Activated CD8-positive, alpha-beta memory T cell treated with anti-CD3 and anti-CD28 coated beads, Interleukin-2, amount 50 U/mL, for 1 hour (primary cell): Measurements from ENCODE around the gene CD200R1.

Source experiments
- DNase-seq: peaks from one replicate; pipeline ENCODE4 v3.0.0-alpha.2; 2020; ENCODE audit errors: extremely low read depth

The CD200R1 gene

DNA sequence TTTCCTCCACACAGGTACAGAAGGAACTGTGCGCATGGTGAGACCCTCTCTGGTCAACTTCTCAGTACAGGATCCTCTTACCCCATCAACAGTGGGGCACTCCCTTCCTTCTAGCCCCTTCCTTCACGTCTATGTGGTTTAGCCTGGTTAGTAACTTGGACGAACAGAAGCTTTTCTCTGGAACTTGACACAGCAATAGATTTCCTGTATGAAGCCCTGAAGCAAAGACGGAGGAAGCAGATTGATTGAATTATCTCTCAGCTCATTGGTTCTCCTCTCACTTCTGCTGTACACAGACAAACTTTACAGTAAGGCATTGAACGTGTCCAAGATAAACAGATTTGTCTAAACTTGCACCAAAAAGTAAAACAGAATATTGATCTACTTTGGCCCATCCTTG, at the start of gene CD200R1:
CD200R1 (minus strand) TSS at position 210 of the 400 bp plus-strand sequence. CDS start 246 bp downstream, outside the sequence.
- DNase-seq, result no peak

- DNase-seq, result no peak
These were observed 46.6 kb upstream of the CD200R1 start for GRCh38 chr3:113021471-113021870.

DNA sequence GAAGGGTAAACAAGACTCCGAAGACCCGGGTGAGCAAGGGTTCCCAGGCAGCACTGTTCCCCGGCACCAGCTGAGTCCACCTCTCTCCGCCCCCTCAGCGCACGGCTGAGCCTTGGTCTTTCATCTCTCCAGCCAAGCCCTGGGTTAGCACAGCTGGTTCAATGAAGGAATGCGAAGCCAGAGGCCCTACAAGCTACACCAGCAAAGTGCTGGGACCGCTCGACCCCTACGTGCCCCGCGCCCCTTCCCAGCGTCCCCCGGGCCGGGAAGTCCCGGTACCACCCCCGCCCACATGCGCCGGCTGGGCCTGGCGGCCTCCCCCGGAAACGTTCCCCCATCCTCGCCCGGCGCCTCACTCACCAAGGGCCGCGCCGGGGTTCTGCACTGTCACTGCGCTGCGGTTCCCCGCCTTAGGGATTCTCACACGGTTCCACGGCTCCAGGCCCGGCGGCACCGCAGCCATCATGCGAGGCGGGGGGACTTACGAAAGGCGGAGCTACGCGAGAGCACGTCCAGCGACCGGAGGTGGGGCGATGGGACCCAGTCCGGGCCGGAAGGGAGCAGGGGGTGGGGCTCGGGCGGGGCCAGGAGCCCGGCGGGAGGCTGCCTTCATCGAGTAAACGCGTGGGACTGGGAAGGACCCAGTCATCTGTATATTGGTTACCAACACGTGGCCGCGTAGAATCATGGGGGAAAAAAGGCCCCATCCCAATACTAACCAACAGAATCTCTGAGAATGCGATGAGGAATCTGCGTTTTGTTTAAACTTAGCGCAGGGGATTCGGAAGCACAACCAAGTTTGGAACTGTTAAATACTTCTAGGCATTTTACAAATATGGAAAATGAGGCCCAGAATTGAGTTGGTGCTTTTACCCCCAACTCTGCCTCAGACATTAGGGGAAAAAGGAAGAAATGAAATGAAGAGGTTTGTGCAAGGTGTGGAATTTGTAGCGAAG, 44.6 kb upstream of the CD200R1 start:
- peak; percentile 49 for DNase-seq

- no peak for DNase-seq
These were observed 43.8 kb upstream of the CD200R1 start for GRCh38 chr3:113018536-113019181.

GRCh38 chr3:113013593-113013992, 38.7 kb upstream of the CD200R1 start:
- DNase-seq, result no peak

DNA sequence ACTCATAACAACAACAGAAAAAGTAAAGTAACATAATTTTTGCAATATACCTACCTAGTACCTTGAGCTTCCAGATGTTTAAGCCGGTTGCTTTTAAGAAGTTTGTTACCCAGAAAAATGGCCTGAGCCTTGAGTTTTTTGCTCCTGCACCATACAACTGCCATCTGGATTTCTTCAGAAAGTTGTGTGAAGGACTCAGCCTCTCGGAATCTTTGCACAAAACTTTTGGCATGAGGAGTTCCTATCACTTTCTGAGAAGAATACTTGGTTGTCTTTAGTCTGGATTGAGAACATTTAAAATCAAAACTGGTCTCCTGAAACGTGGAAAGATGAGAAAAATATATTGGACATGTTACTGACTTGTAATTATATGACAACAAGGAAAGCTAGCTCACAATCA, 33.2 kb upstream of the CD200R1 start:
- no peak for DNase-seq

GRCh38 chr3:113006359-113007056, 31.6 kb upstream of the CD200R1 start:
- DNase-seq, result no peak

DNA sequence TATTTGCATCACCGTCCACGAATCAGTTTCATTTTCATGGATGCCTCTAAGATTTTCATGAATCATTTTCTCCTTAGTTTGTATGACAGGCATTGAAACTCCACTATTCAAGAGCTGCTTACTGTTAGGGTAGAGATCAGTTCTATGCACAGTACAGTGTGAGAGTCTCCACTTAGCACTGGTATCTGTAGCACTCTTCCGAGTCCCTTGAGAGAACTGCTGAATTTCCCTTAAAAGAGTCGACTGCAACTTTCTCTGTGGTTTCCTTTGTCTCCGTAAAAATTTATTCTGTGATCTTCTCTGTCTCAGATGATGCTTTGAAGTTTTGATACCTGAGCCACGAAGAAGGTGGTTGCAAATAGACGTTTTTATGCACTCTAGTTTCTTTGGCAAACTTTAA, 30.7 kb upstream of the CD200R1 start:
- DNase-seq, result no peak

DNA sequence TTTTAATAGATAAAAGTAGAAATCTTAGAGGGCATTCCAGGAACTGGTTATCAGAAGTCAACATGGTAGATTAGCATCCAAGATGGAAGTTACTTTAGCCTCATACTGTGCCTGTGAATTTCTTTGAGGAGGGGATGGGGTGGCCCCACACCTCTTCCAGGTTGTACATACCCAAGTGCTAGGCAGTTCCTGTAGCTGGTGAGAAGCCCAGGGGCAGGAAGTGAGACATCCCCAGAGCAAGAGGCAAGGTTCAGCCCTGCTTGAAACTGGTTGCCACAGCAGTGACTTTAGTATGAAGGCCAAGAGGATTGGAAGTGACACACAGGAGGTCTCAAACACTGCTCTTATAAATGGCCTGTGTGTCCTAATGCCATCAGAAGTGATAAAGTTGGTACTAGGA, 27.8 kb upstream of the CD200R1 start:
- no peak for DNase-seq

DNA sequence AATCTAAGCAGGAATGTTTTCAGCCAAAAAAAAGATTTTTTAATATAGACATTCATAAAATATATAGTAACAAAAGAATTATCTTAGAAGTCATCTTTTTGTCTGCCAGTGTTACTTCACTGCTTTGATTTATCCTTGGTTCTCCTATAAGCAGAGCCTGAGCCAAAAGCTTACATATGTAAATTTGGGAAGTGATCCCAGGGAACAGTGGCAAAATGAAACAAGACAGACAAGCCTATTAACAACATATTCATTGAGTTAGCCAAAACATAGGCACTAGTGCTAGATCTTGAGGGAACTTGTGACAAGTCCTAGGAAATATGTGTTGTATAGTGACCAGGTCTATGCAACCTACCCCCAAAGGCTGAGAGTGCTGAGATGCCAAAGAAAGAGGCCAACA, 27.1 kb upstream of the CD200R1 start:
- DNase-seq, result no peak

- no peak for DNase-seq
These were observed 25.8 kb upstream of the CD200R1 start for GRCh38 chr3:113000691-113001090.

DNA sequence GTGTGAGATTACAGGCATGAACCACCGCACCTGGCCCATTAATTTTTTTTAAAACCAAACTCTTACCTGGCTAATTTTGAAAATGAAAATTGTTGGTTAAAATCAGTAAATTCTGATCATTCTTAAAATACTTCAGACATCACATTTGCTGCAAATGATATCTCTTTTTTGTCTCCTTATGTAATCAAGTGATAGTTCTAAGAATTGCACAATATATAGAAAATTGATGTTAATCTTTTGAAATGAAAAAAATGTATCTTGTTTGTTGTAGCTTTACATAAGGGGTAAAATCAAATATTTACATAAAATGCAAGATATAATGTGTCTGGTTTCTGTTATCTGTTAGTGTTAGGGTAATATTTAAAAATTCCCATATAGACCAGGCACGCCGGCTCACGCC, 20.9 kb upstream of the CD200R1 start:
- no peak for DNase-seq

DNA sequence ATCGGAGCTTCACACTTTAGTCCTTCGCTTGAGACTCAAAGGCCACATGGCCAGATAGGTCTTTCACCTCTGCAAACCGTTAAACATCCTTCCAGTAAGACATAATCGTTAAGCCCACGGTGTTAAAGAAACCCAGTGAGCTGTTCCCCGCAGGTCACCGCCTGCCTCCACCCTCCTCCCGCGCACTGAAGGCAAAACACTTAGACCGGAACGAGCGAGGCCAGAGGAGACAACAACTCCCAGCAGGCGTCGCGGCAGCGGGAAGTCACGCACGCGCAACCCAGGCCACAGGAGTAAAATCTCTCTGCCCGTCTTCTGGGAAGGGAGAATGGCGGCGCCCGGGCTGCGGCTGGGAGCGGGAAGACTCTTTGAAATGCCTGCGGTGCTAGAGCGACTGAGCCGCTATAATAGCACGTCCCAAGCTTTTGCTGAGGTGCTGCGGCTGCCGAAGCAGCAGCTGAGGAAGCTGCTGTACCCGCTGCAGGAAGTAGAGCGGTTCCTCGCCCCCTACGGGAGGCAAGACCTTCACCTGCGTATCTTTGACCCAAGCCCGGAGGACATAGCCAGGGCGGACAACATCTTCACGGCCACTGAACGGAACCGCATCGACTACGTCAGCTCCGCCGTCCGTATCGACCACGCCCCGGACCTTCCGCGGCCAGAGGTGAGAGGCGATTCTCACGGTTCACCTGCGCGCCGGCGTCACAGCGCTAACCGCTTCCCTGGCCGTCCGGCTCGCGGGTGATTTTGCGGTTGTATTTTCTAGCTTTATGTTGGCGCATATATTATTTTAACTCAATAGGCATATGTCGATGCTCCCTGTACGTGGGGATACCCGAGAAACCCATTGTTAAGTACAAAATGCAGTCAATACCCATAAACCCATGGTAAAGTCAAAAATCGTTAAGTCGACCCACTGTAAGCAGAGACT, 16.0 kb upstream of the CD200R1 start, which contains the start of gene GTPBP8:
GTPBP8 (plus strand) TSS at position 313 of the 931 bp plus-strand sequence; CDS start at position 329, 16 bp downstream.
- peak; percentile 59 for DNase-seq

DNA sequence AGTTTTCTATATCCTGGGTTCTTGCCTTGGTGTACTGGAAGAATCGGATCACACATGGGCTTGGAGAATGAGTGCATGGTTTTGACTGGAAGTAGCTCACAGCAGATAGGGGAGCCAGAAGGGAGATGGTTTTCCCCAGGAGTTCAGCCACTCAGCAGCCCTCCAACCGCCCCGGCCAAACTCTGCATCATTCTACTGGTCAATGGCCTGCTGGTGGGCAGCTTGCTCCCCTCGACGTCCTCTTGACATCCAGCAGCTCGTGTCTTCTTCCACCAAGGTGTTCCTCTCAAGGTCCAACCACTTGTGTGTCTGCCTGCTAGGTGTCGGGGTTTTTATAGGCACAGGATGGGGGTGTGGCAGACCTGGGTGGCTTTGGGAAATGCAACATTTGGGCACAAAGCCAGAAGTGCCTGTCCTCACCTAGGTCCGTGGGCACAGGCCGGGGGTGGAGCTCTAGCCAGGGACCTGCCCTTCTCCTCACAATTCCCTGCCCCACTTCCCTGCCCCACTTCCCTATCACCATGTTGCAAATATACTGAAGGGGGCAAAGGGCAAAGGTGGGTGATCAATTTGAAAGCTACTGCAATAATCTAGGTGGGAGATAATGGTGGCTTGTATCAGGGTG, 12.9 kb upstream of the CD200R1 start:
- DNase-seq, result no peak

- no peak for DNase-seq
These were observed 9.6 kb upstream of the CD200R1 start for GRCh38 chr3:112984485-112984884.

DNA sequence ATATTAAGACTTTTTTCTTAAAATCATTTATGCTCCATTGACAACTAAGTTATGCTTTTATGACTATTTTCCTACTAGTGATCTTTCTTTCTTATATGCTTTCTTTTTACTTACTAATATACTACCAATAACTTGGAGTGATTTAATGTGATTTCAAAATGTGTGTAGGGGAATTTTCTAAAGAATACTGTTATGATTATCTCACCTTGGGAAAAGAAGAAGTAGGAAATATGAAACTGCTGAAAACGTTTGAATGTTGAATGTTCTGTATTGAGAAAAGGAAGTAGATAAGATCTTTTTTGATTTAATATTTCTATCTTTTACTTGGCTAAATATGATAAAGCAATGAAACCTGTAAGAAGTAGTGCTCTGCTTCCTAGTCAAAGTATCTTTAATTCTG, 7.8 kb upstream of the CD200R1 start:
- DNase-seq, result no peak

GRCh38 chr3:112980080-112980479, 5.2 kb upstream of the CD200R1 start:
- no peak for DNase-seq

- DNase-seq, result no peak
These were observed 4.4 kb upstream of the CD200R1 start for GRCh38 chr3:112979244-112979832.

- DNase-seq, result no peak
These were observed 2.0 kb upstream of the CD200R1 start for GRCh38 chr3:112976953-112977352.

DNA sequence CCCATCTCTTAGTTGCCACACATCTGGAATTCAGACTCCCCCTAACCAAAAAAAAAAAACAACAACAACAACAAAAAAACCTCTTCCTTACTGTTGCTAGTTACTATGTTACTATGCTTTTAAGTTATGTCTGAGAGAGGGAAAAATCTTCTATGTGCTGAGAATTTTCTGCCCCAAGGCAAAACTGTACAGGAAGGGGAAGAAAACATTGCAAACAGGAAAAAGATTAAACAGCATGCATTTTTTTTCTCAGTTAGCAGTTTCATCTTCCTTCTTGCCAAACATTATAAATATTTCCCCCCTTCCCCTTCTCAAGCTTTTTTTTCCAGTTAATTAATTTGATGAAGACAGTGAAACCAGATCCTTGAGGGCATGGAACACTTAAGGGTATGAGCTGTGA, 1.1 kb upstream of the CD200R1 start:
- DNase-seq, result no peak
